Measurements from ENCODE around the gene IFT52.
"Not testable (repeated sequence)": the region's sequence is repeated elsewhere in the genome, so short reads cannot be mapped to it uniquely, and the experiment has no call there.

The IFT52 gene

GRCh38 chr20:43568706-43569105, 22.0 kb upstream of the IFT52 start:
- no peak for DNase-seq (ENCODE audit: low read depth)

- no peak for DNase-seq (ENCODE audit: low read depth)
These were observed 21.5 kb upstream of the IFT52 start for GRCh38 chr20:43569282-43569681.

- no peak for DNase-seq (ENCODE audit: low read depth)
These were observed 20.2 kb upstream of the IFT52 start for GRCh38 chr20:43570496-43570895.

GRCh38 chr20:43571310-43571709, 19.4 kb upstream of the IFT52 start:
- no peak for DNase-seq (ENCODE audit: low read depth)

- no peak for DNase-seq (ENCODE audit: low read depth)
These were observed 19.0 kb upstream of the IFT52 start for GRCh38 chr20:43571771-43572170.

GRCh38 chr20:43572891-43573290, 17.8 kb upstream of the IFT52 start:
- no peak for DNase-seq (ENCODE audit: low read depth)

- no peak for DNase-seq (ENCODE audit: low read depth)
These were observed 14.6 kb upstream of the IFT52 start for GRCh38 chr20:43576108-43576507.

GRCh38 chr20:43579861-43580793, 10.6 kb upstream of the IFT52 start:
- no peak for DNase-seq (ENCODE audit: low read depth)

- DNase-seq (ENCODE audit: low read depth), result no peak
These were observed 7.4 kb upstream of the IFT52 start for GRCh38 chr20:43583133-43583864.

- no peak for DNase-seq (ENCODE audit: low read depth)
These were observed 6.7 kb upstream of the IFT52 start for GRCh38 chr20:43583982-43584432.

GRCh38 chr20:43584448-43585136, 6.1 kb upstream of the IFT52 start:
- no peak for DNase-seq (ENCODE audit: low read depth)

GRCh38 chr20:43586641-43587040, 4.1 kb upstream of the IFT52 start:
- no peak for DNase-seq (ENCODE audit: low read depth)

GRCh38 chr20:43588526-43588925, 2.2 kb upstream of the IFT52 start:
- not testable (repeated sequence) for DNase-seq (ENCODE audit: low read depth)

GRCh38 chr20:43590036-43590391, 723 bp upstream of the IFT52 start:
- no peak for DNase-seq (ENCODE audit: low read depth)

- DNase-seq (ENCODE audit: low read depth), result not testable (repeated sequence)
These were observed 11.2 kb downstream of the IFT52 start for GRCh38 chr20:43601960-43602359.

- DNase-seq (ENCODE audit: low read depth), result no peak
These were observed 12.4 kb downstream of the IFT52 start for GRCh38 chr20:43603124-43603523.

- no peak for DNase-seq (ENCODE audit: low read depth)
These were observed 15.0 kb downstream of the IFT52 start for GRCh38 chr20:43605715-43606114.

- DNase-seq (ENCODE audit: low read depth), result not testable (repeated sequence)
These were observed 16.5 kb downstream of the IFT52 start for GRCh38 chr20:43607278-43607677.

- no peak for DNase-seq (ENCODE audit: low read depth)
These were observed 40.9 kb downstream of the IFT52 start for GRCh38 chr20:43631598-43631997.

- no peak for DNase-seq (ENCODE audit: low read depth)
These were observed 45.7 kb downstream of the IFT52 start for GRCh38 chr20:43636429-43636828.

- no peak for DNase-seq (ENCODE audit: low read depth)
These were observed 51.8 kb downstream of the IFT52 start for GRCh38 chr20:43642548-43642947.

GRCh38 chr20:43650997-43651525, 60.3 kb downstream of the IFT52 start:
- DNase-seq (ENCODE audit: low read depth), result no peak
